ENCODE measurements around the gene STOML3. TPM values are rescaled to one million over a fixed set of nuclear protein-coding genes. Genes with fewer than 3 reads are reported as not detected.

STOML3 gene
- total and polyA plus RNA-seq, 4 donors = not detected

DNA sequence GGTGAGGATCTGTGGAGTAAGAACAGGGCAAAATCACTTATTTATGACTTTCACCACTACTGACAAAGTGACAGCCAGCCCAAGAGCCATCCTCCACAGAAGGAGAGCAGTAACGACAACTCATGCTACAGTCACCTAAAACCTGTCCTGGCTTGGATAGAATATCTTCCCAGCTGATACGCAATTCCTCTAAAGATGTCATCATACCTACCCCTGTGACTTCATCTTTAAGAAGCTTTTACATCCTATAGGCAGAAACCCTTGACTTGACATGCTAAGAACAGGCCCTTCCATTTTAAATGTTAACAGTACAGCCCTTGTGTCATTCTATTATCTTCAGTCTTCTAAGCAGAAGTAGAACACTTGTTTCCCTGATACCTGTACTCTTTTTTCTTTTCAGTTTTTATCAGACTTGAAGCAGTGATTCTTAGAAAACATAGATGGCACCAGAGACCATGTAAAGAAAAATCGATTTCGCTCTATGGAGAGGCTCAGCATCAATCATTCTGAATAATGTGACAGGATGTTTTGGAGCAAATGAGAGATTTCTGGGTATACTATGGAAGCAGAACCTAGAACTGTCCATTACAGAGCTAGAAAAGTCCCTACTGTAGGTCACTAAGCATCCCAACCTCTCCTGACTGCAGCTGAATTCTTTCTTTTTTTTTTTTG, 20.1 kb downstream of the STOML3 start:
- ATAC-seq (ENCODE audit: low FRiP score) (no peak), DNase-seq (no peak)
- intact Hi-C loops (cut with DNase I) = no loop called here
- Histone ChIP-seq H3K9me3 (ENCODE audit: control insufficient read depth, low read length) (peaks cover 1% of the 10 kb centered on the region), H3K36me3 (ENCODE audit: control insufficient read depth in 1 of 2, insufficient read depth in 2 of 2, low read length in 1 of 2) (no peaks in the 10 kb centered on the region), H3K4me3 (ENCODE audit: low read length in 2 of 2) (no peak overlapping the region), H3K4me1 (ENCODE audit: control insufficient read depth in 1 of 2, insufficient read depth in 2 of 2, low read length in 2 of 2) (no peaks in the 10 kb centered on the region), H3K27ac (ENCODE audit: low read depth in 1 of 2, low read length in 2 of 2) (no peak overlapping the region), H3K27me3 (ENCODE audit: control insufficient read depth in 1 of 2, insufficient read depth in 2 of 2, low read length in 1 of 2) (no peaks in the 10 kb centered on the region)
- 89 to 90% methylated on average over 4 of the region's 4 CpGs for WGBS, 2 donors

DNA sequence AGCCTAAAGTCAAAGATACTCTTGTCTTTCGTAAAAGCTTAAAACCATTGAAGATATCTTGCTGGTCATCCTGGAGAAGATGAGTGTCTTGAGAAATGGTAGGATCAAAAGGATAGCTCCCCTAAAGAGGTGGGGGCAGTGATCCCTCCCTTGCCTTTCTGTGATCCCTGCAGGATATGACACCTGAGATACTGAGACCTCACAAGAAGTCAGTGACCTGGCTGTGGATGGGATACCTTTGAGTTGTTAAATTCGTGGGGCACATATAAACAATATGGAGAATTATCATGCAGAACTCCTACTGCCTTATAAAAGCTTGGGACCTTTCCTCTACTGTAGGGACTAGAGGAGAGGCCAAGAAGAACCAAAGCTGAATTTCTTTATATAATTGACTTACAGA, 21.4 kb downstream of the STOML3 start:
- ATAC-seq (ENCODE audit: low FRiP score) (no peak), DNase-seq (no peak)
- H3K36me3 ChIP-seq (ENCODE audit: control insufficient read depth in 1 of 2, insufficient read depth in 2 of 2, low read length in 1 of 2) = no peaks in the 10 kb centered on the region
- no peak overlapping the region for H3K27ac ChIP-seq (ENCODE audit: low read depth in 1 of 2, low read length in 2 of 2)
- H3K4me1 ChIP-seq (ENCODE audit: control insufficient read depth in 1 of 2, insufficient read depth in 2 of 2, low read length in 2 of 2) = no peaks in the 10 kb centered on the region
- intact Hi-C loops (cut with DNase I) = no loop called here
- no peaks in the 10 kb centered on the region for H3K27me3 ChIP-seq (ENCODE audit: control insufficient read depth in 1 of 2, insufficient read depth in 2 of 2, low read length in 1 of 2)
- peaks cover 1% of the 10 kb centered on the region for H3K9me3 ChIP-seq (ENCODE audit: control insufficient read depth, low read length)
- WGBS, 2 donors = 54 to 58% methylated on average over 2 of the region's 2 CpGs
- H3K4me3 ChIP-seq (ENCODE audit: low read length in 2 of 2) = no peak overlapping the region

DNA sequence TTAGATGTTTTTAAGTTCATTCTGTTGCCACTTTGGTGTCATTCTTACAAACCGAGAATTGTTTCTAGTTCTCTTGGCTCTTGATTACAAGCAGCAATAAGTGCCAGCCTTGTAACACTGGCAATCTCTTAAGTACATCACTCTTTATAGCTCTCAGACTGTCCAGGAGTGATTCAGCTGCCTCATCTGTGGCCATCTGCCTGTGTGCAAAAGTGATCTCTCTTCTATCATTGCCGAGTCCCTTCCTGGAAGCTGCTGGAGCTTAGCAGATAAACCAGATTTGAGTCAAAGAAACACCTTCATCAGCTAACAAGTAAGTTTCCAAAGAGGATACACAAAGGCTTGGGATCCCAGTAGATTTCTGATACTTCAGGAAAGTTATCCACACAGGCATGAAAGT, 23.2 kb downstream of the STOML3 start:
- no peak for ATAC-seq (ENCODE audit: low FRiP score)
- no peaks in the 10 kb centered on the region for H3K27me3 ChIP-seq (ENCODE audit: control insufficient read depth in 1 of 2, insufficient read depth in 2 of 2, low read length in 1 of 2)
- peaks cover 1% of the 10 kb centered on the region for H3K9me3 ChIP-seq (ENCODE audit: control insufficient read depth, low read length)
- no peaks in the 10 kb centered on the region for H3K4me1 ChIP-seq (ENCODE audit: control insufficient read depth in 1 of 2, insufficient read depth in 2 of 2, low read length in 2 of 2)
- H3K4me3 ChIP-seq (ENCODE audit: low read length in 2 of 2) = no peak overlapping the region
- intact Hi-C loops (cut with DNase I) = no loop called here
- no peak overlapping the region for H3K27ac ChIP-seq (ENCODE audit: low read depth in 1 of 2, low read length in 2 of 2)
- WGBS, 2 donors = 53 to 54% methylated on average over 2 of the region's 2 CpGs
- no peaks in the 10 kb centered on the region for H3K36me3 ChIP-seq (ENCODE audit: control insufficient read depth in 1 of 2, insufficient read depth in 2 of 2, low read length in 1 of 2)
- no peak for DNase-seq

DNA sequence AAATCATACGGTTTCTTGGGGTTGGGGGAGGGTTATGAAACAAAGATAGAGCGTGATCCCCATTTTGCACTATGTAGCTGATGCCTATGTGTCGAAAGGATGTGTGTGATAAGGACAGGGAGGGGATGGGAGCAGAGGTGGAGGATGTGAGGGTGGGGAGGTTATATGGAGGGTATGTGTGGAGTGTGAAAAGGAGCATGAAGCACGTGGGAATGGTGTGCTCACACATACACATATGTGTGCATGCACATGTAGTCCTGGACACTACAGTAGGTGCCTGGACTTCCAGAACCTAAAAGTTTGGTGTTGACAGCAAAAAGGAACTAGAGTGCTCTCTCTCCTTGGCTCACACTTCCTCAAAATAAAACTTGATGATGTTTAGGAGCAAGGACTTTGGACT, 25.4 kb downstream of the STOML3 start:
- peaks cover 1% of the 10 kb centered on the region for H3K9me3 ChIP-seq (ENCODE audit: control insufficient read depth, low read length)
- no peak for ATAC-seq (ENCODE audit: low FRiP score)
- H3K36me3 ChIP-seq (ENCODE audit: control insufficient read depth in 1 of 2, insufficient read depth in 2 of 2, low read length in 1 of 2) = no peaks in the 10 kb centered on the region
- H3K27me3 ChIP-seq (ENCODE audit: control insufficient read depth in 1 of 2, insufficient read depth in 2 of 2, low read length in 1 of 2) = no peaks in the 10 kb centered on the region
- intact Hi-C loops (cut with DNase I) = no loop called here
- H3K4me3 ChIP-seq (ENCODE audit: low read length in 2 of 2) = no peak overlapping the region
- no peak for DNase-seq
- no peaks in the 10 kb centered on the region for H3K4me1 ChIP-seq (ENCODE audit: control insufficient read depth in 1 of 2, insufficient read depth in 2 of 2, low read length in 2 of 2)
- 81 to 82% methylated on average over 4 of the region's 4 CpGs for WGBS, 2 donors
- H3K27ac ChIP-seq (ENCODE audit: low read depth in 1 of 2, low read length in 2 of 2) = no peak overlapping the region

DNA sequence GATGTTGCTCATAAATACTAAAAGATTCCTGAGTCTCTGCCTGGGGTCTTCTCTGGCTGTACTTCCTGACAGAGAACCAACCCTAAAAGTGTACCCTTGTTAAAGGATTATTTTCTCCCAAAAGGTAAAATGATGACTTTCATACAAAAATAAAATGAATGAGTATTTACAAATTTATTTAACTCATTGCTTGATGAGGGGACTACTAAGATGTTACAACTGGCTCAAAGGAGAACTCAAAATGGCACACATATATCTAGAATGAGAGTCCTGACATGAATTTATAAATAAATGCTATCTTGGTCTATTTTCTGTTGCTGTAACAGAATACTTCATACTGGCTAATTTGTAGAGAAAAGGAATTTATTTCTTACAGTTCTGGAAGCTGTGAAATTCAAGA, 30.5 kb downstream of the STOML3 start:
- H3K9me3 ChIP-seq (ENCODE audit: control insufficient read depth, low read length) = no peaks in the 10 kb centered on the region
- intact Hi-C loops (cut with DNase I) = no loop called here
- H3K27ac ChIP-seq (ENCODE audit: low read depth in 1 of 2, low read length in 2 of 2) = no peak overlapping the region
- no peak for ATAC-seq (ENCODE audit: low FRiP score)
- H3K36me3 ChIP-seq (ENCODE audit: control insufficient read depth in 1 of 2, insufficient read depth in 2 of 2, low read length in 1 of 2) = no peaks in the 10 kb centered on the region
- no peaks in the 10 kb centered on the region for H3K4me1 ChIP-seq (ENCODE audit: control insufficient read depth in 1 of 2, insufficient read depth in 2 of 2, low read length in 2 of 2)
- DNase-seq = no peak
- H3K4me3 ChIP-seq (ENCODE audit: low read length in 2 of 2) = no peak overlapping the region
- H3K27me3 ChIP-seq (ENCODE audit: control insufficient read depth in 1 of 2, insufficient read depth in 2 of 2, low read length in 1 of 2) = no peaks in the 10 kb centered on the region

DNA sequence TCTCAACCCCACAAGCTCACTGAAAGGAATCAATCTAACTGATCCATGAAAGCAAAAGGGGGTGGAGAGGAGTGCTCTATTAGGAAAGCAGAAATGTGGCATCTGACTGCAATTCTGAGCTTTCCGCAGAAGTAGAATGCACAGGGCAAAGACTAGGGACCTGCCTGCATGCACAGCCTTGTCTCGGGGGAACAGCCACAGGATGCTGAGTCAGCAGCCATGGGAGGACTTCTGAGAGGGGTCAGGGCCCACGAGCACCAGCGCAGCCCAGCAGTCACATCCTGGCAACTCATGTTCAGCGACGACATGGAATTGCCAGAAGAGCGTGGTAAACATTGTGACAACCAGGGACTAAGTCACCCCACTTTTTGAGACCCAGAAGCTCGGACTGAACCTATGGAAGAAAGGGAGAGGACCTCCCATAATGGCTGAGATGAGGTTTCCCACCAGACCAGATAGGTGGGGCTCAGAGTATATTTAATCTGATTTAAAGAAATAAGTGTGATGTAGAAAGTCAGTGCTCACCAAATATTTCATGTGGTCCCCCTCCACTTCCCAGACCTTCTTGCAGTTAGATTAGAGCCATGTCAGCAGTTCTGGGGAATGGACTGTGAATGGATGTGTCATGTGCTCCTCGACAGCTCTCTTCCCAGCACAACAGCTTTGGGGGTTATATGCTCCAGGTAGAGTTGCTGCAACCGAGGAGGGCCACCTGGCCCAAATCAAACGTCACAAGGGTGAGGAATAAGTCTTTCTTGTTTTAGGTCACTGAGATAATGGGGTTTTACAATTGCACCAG, 32.6 kb downstream of the STOML3 start:
- H3K4me1 ChIP-seq (ENCODE audit: control insufficient read depth in 1 of 2, insufficient read depth in 2 of 2, low read length in 2 of 2) = no peaks in the 10 kb centered on the region
- WGBS, 2 donors = 80 to 82% methylated on average over 11 of the region's 11 CpGs
- intact Hi-C loops (cut with DNase I) = no loop called here

DNA sequence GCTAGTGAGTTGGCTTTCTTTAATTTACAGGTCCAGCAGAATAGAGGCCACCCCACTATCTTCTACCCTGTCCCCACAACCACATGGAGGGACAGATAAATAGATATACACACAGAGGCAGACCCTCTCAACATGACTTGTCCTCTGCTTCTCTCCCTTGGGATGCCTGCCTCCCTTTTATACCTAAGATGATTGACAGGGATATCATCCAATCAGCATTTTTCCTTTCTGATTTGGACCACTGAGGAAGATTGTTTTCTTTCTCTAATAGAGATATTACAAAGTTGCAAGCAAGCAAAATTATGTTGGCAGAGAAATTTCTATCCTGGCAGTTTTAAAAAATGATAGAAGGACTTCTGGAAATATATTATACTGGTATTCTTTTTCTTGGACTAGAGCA, 35.8 kb downstream of the STOML3 start:
- intact Hi-C loops (cut with DNase I) = no loop called here
- DNase-seq = no peak
- H3K27me3 ChIP-seq (ENCODE audit: control insufficient read depth in 1 of 2, insufficient read depth in 2 of 2, low read length in 1 of 2) = no peaks in the 10 kb centered on the region
- no peaks in the 10 kb centered on the region for H3K9me3 ChIP-seq (ENCODE audit: control insufficient read depth, low read length)
- no peak for ATAC-seq (ENCODE audit: low FRiP score)
- H3K27ac ChIP-seq (ENCODE audit: low read depth in 1 of 2, low read length in 2 of 2) = no peak overlapping the region
- H3K36me3 ChIP-seq (ENCODE audit: control insufficient read depth in 1 of 2, insufficient read depth in 2 of 2, low read length in 1 of 2) = no peaks in the 10 kb centered on the region
- no peaks in the 10 kb centered on the region for H3K4me1 ChIP-seq (ENCODE audit: control insufficient read depth in 1 of 2, insufficient read depth in 2 of 2, low read length in 2 of 2)
- H3K4me3 ChIP-seq (ENCODE audit: low read length in 2 of 2) = no peak overlapping the region

More for the DNA sequence above, 32.6 kb downstream of the STOML3 start:
- H3K9me3 ChIP-seq (ENCODE audit: control insufficient read depth, low read length) = no peaks in the 10 kb centered on the region
- DNase-seq (no peak), ATAC-seq (ENCODE audit: low FRiP score) (no peak)
- H3K36me3 ChIP-seq (ENCODE audit: control insufficient read depth in 1 of 2, insufficient read depth in 2 of 2, low read length in 1 of 2) = no peaks in the 10 kb centered on the region
- H3K27me3 ChIP-seq (ENCODE audit: control insufficient read depth in 1 of 2, insufficient read depth in 2 of 2, low read length in 1 of 2) = no peaks in the 10 kb centered on the region
- H3K4me3 ChIP-seq (ENCODE audit: low read length in 2 of 2) = no peak overlapping the region
- H3K27ac ChIP-seq (ENCODE audit: low read depth in 1 of 2, low read length in 2 of 2) = no peak overlapping the region

DNA sequence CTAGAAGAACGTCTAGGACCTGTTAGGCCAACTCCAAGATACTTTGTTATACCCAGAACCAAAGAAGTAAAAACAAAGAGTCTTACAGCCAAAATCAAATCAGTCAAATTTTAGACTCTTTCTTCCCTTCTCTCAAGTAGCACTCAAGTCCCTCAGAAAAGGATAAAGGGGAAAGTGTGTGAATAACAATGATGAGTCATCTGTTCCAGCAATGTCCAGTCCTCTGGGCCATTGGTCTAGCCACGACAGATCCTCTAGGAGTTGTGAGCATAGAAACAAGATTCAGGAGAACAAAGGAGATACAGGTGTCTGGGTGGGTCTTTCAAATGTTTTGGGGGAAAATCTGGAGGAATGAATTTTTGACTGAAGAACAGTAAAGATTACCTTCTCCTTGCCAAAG, 36.3 kb downstream of the STOML3 start:
- H3K36me3 ChIP-seq (ENCODE audit: control insufficient read depth in 1 of 2, insufficient read depth in 2 of 2, low read length in 1 of 2) = no peaks in the 10 kb centered on the region
- WGBS, 2 donors = 52 to 60% methylated on average over 2 of the region's 2 CpGs
- H3K27me3 ChIP-seq (ENCODE audit: control insufficient read depth in 1 of 2, insufficient read depth in 2 of 2, low read length in 1 of 2) = no peaks in the 10 kb centered on the region
- intact Hi-C loops (cut with DNase I) = no loop called here
- no peaks in the 10 kb centered on the region for H3K9me3 ChIP-seq (ENCODE audit: control insufficient read depth, low read length)
- no peaks in the 10 kb centered on the region for H3K4me1 ChIP-seq (ENCODE audit: control insufficient read depth in 1 of 2, insufficient read depth in 2 of 2, low read length in 2 of 2)
- H3K27ac ChIP-seq (ENCODE audit: low read depth in 1 of 2, low read length in 2 of 2) = no peak overlapping the region
- ATAC-seq (ENCODE audit: low FRiP score) (no peak), DNase-seq (no peak)
- no peak overlapping the region for H3K4me3 ChIP-seq (ENCODE audit: low read length in 2 of 2)

DNA sequence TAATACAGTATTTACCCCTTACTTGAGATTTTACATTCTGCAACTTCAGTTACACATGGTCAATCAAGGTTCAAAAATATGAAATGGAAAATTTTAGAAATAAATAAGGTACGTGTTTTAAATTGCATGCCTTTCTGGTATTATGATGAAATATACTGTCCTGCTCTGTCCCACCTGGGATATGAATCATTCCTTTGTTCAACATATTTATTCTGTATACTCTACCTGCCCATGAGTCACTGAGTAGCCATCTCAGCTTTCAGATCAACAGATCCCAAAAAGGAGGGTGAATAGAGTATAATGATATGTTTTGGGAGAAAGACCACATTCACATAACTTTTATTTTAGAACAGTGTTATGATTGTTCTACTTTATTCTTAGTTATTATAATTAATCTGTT, 37.8 kb downstream of the STOML3 start:
- Histone ChIP-seq H3K27ac (ENCODE audit: low read depth in 1 of 2, low read length in 2 of 2) (no peak overlapping the region), H3K36me3 (ENCODE audit: control insufficient read depth in 1 of 2, insufficient read depth in 2 of 2, low read length in 1 of 2) (no peaks in the 10 kb centered on the region), H3K27me3 (ENCODE audit: control insufficient read depth in 1 of 2, insufficient read depth in 2 of 2, low read length in 1 of 2) (no peaks in the 10 kb centered on the region), H3K4me3 (ENCODE audit: low read length in 2 of 2) (no peak overlapping the region), H3K4me1 (ENCODE audit: control insufficient read depth in 1 of 2, insufficient read depth in 2 of 2, low read length in 2 of 2) (no peaks in the 10 kb centered on the region), H3K9me3 (ENCODE audit: control insufficient read depth, low read length) (no peaks in the 10 kb centered on the region)
- 83 to 84% methylated on average over 1 of the region's 1 CpG for WGBS, 2 donors
- no peak for ATAC-seq (ENCODE audit: low FRiP score)
- intact Hi-C loops (cut with DNase I) = no loop called here
- DNase-seq = no peak
